Lung (tissue), 12 donors: ENCODE data around the gene NBEAL2. TPM values are rescaled to one million over a fixed set of nuclear protein-coding genes. Genes with fewer than 3 reads are reported as not detected.

Experiments used
- ATAC-seq: fragments of 200-7000 bp; cut with Tn5 transposase; one replicate; pipeline ENCODE4 v1.9.1; 2020; ENCODE audit warnings: moderate number of reproducible peaks; ENCODE audit not compliant: insufficient read depth, low FRiP score
- DNase-seq, 3 donors: peaks; one replicate each; pipeline ENCODE4 v3.0.0-alpha.2; 2013 to 2017
- H3K27ac ChIP-seq, 2 donors: one replicate each; pipeline ENCODE4 v1.5.1; 2013; ENCODE audit warnings: mild to moderate bottlenecking in 2 of 2, moderate library complexity in 2 of 2, control low read depth in 1 of 2, inconsistent platforms in 1 of 2, low read depth in 1 of 2, low read length in 1 of 2
- H3K27me3 ChIP-seq, 3 donors: one replicate each; pipeline ENCODE4 v1.5.1; 2013; ENCODE audit warnings: low read length in 2 of 3; ENCODE audit not compliant: control insufficient read depth in 3 of 3, insufficient read depth in 3 of 3
- H3K36me3 ChIP-seq, 4 donors: one replicate each; pipeline ENCODE4 v1.5.1; 2013; ENCODE audit warnings: low read length in 4 of 4, mild to moderate bottlenecking in 1 of 4, moderate library complexity in 1 of 4; ENCODE audit not compliant: control insufficient read depth in 4 of 4, insufficient read depth in 4 of 4
- H3K4me1 ChIP-seq, 5 donors: one replicate each; pipeline ENCODE4 v1.5.1; 2013; ENCODE audit warnings: low read length in 5 of 5, mild to moderate bottlenecking in 2 of 5, moderate library complexity in 1 of 5; ENCODE audit not compliant: control insufficient read depth in 5 of 5, insufficient read depth in 5 of 5
- H3K4me3 ChIP-seq: one replicate; pipeline ENCODE4 v1.5.1; 2013; ENCODE audit warnings: mild to moderate bottlenecking, control low read depth, moderate library complexity
- H3K9ac ChIP-seq, 2 donors: one replicate each; pipeline ENCODE4 v1.5.1; 2013; ENCODE audit warnings: low read length in 2 of 2, control low read depth in 1 of 2; ENCODE audit not compliant: insufficient read depth in 1 of 2
- H3K9me3 ChIP-seq, 4 donors: one replicate each; pipeline ENCODE4 v1.5.1; 2013; ENCODE audit warnings: low read length in 3 of 4, mild to moderate bottlenecking in 1 of 4, moderate library complexity in 1 of 4; ENCODE audit not compliant: control insufficient read depth in 4 of 4, insufficient read depth in 3 of 4
- CTCF ChIP-seq: IDR thresholded peaks from 2 replicates; pipeline ENCODE4 v1.5.1; 2012; ENCODE audit warnings: mild to moderate bottlenecking; ENCODE audit errors: control extremely low read depth, extremely low read depth
- WGBS, 2 donors: extraction: QIAGEN DNeasy Blood & Tissue Kit; methylation state at CpG; one replicate each; pipeline ENCODE4 v1.1.7; 2013; 5-methylcytosine and 5-hydroxymethylcytosine counted together
- polyA plus RNA-seq, 2 donors: library from polyadenylated mRNA; stranded (reverse); fragments of 200-250 nt; gene quantifications; one replicate each; pipeline ENCODE4 v1.2.1, GENCODE V29; 2013
- total RNA-seq, 2 donors: library from RNA; depleted of rRNA in 1 of 2; stranded (reverse); fragments of >200 nt in 1 of 2; gene quantifications; one replicate each; pipeline ENCODE4 v1.2.1, GENCODE V29; 2014 to 2021
- donor health status: control.
- donor health status: control.
- donor health status: Bipolar disorder and iron deficiency.
- donor health status: healthy.
- donor health status: DM: yes; HTN: yes; CAD: no.

Gene NBEAL2
- total and polyA plus RNA-seq, 4 donors = 64.4 to 191 (median 136) TPM

- ATAC-seq (no peak), DNase-seq (no peak)
- H3K9me3 ChIP-seq = no peaks in the 10 kb centered on the region
- H3K9ac ChIP-seq = no peak overlapping the region
- no peak overlapping the region for H3K4me3 ChIP-seq
- H3K4me1 ChIP-seq = peaks cover 4 to 45% (median 28%) of the 10 kb centered on the region in 5 donors
- TF ChIP-seq CTCF = no peak
- 25 to 52% methylated on average over 1 of the region's 1 CpG for WGBS, 2 donors
- H3K36me3 ChIP-seq = peaks cover 0 to 3% (median 2%) of the 10 kb centered on the region in 4 donors
- peak overlapping the region in 1 of 2 donors; percentile 57 for H3K27ac ChIP-seq
- no peaks in the 10 kb centered on the region for H3K27me3 ChIP-seq
These were observed 7.7 kb upstream of the NBEAL2 start for GRCh38 chr3:46971742-46972141.

DNA sequence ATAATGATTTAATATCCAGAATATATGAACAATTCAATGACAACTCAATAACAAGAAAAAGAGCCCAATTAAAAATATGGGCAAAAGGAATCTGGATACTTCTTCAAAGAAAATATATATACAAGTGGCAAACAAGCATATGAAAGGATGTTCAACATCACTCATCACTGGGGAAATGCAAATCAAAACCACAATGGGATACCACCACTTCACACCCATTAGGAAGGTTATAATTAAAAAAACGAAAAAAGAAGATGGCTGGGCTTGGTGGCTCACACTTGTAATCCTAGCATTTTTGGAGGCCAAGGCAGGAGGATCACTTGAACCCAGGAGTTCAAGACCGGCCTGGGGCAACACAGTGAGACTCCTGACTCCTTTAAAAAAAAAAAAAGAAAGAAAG lies 7.1 kb upstream of the NBEAL2 start:
- WGBS, 2 donors = 78 to 84% methylated on average over 2 of the region's 2 CpGs
- Histone ChIP-seq H3K9me3 (no peaks in the 10 kb centered on the region), H3K4me3 (no peak overlapping the region), H3K27ac (no peak overlapping the region), H3K27me3 (no peaks in the 10 kb centered on the region), H3K4me1 (peaks cover 4 to 39% (median 24%) of the 10 kb centered on the region in 5 donors), H3K9ac (no peak overlapping the region), H3K36me3 (peaks cover 0 to 3% (median 2%) of the 10 kb centered on the region in 4 donors)
- ATAC-seq (no peak), DNase-seq (no peak)
- TF ChIP-seq CTCF = no peak

DNA sequence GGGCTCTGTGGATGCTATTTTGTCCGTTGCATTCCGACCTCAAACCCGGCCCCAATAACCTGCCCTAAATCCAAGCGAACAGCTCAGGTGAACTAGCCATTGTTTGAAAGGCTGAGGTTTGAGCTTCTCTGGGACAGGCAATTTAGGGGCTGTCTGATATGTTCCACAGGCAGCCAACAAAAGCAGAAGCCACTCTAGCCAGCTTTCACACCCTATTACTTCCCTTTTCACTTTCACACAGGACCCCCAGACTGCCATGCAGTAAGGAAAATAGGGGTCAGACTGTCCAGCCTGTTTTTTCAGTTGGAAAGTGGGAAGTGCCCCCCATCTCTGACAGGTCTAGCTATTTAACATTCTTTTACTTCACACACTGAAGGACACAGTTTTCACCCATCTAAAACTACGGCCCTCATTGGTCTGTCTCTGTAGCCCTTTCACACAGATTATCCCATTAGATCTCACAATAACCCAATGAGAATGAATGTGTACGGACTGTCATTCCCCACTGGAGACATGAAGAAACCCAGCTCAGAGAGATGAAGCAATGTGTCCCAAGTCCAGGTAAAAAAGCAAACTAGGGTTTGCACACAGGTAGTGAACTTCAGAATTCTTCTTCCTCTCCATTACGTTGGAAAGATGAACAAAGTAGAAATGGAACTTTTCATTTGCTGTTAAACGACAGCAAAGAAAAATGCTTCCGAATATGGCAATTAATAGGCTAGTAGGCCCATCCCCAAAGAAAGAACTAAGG lies 4.9 kb upstream of the NBEAL2 start:
- Histone ChIP-seq H3K9ac (peak overlapping the region in 1 of 2 donors; percentile 2), H3K4me3 (no peak overlapping the region), H3K4me1 (peaks cover 4 to 29% (median 23%) of the 10 kb centered on the region in 5 donors), H3K27me3 (no peaks in the 10 kb centered on the region), H3K36me3 (peaks cover 0 to 3% (median 0%) of the 10 kb centered on the region in 4 donors), H3K27ac (peak overlapping the region; percentile 25 to 74), H3K9me3 (no peaks in the 10 kb centered on the region)
- ATAC-seq (no peak), DNase-seq (no peak)
- TF ChIP-seq CTCF = no peak
- 66 to 75% methylated on average over 9 of the region's 9 CpGs for WGBS, 2 donors
